Measurements from ENCODE around the gene LXN.

- TF ChIP-seq CTCF (IDR thresholded peaks at IDR 0.05 in 4 of 5, conservative IDR thresholded peaks at IDR 0.05 in 1 of 5) (no peak), POLR2A (IDR thresholded peaks at IDR 0.05) (no peak)
Observed at GRCh38 chr3:158631981-158632380, 40.5 kb downstream of the LXN start.

All from gastrocnemius medialis (tissue), 4 donors.